ENCODE results near the gene TBC1D1. TPM values are rescaled to one million over a fixed set of nuclear protein-coding genes. Genes with fewer than 3 reads are reported as not detected.
A peak's percentile ranks its signal among the peaks of the same experiment; 100 is the strongest.

TBC1D1 gene
- polyA plus RNA-seq, 1 donor (not counting 4 experiments of a cell fraction or from before 2014, with no cell fraction given) = 32.5 TPM

DNA sequence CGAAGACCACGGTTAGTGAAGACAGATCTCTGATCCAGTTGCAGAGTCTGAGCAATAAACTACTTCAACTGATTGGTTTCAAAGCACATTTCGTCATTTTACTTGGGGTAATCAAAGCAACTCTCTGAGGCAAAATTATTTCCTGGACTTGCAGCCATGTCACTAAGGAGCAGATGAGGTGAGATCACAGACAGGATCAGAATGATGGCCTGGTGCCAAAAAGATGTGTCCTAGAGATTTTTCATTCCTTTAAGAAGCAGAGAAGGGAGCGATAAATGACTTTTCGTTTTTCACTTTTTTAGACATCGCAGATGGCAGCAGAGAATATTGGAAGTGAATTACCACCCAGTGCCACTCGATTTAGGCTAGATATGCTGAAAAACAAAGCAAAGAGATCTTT is 153.2 kb downstream of the TBC1D1 start:
- Histone ChIP-seq H3K79me2 (ENCODE audit: control insufficient read depth, insufficient read depth, low read length) (no peaks in the 10 kb centered on the region), H3K4me2 (ENCODE audit: control insufficient read depth, extremely low read depth, insufficient read depth, low read depth, low read length) (no peak overlapping the region), H3K9me3 (ENCODE audit: control insufficient read depth, low read depth, low read length) (no peaks in the 10 kb centered on the region), H3K4me1 (ENCODE audit: control insufficient read depth, extremely low read depth, insufficient read depth, low read length) (no peaks in the 10 kb centered on the region), H3K9me1 (ENCODE audit: control insufficient read depth, extremely low read depth, insufficient read depth, low read length) (no peaks in the 10 kb centered on the region), H3K36me3 (ENCODE audit: control insufficient read depth in 2 of 2, extremely low read depth in 1 of 2, insufficient read depth in 2 of 2, low read length in 2 of 2) (peaks cover 0 to 2% of the 10 kb centered on the region in 2 experiments), H4K20me1 (ENCODE audit: control insufficient read depth, extremely low read depth, insufficient read depth, low read length) (no peaks in the 10 kb centered on the region), H3K27me3 (ENCODE audit: control insufficient read depth, extremely low read depth, insufficient read depth, low read length) (no peaks in the 10 kb centered on the region), H3K9ac (ENCODE audit: control insufficient read depth, extremely low read depth, insufficient read depth, low read length) (no peak overlapping the region), H3K4me3 (ENCODE audit: control insufficient read depth in 2 of 3, extremely low read depth in 1 of 3, insufficient read depth in 2 of 3, low read depth in 1 of 3, low read length in 3 of 3) (no peak overlapping the region), H2AFZ (ENCODE audit: control insufficient read depth, low read length) (no peak overlapping the region), H3K27ac (ENCODE audit: control insufficient read depth, insufficient read depth, low read length) (no peak overlapping the region)
- no peak for DNase-seq (ENCODE audit: low read depth, low spot score)
- TF ChIP-seq EZH2 (IDR thresholded peaks at IDR 0.05; ENCODE audit: low read length) (no peak), CTCF (optimal IDR thresholded peaks at IDR 0.05 in 1 of 3, IDR thresholded peaks at IDR 0.05 in 1 of 3, conservative IDR thresholded peaks at IDR 0.05 in 1 of 3; ENCODE audit: extremely low read depth in 1 of 3, insufficient read depth in 2 of 3, low read length in 3 of 3) (no peak)
- dilution Hi-C loops (cut with MboI; ENCODE audit: extremely low pct_ligation_motif_present, low sequenced_read_pairs) = no loop called here
- FAIRE-seq = peak; percentile 29

DNA sequence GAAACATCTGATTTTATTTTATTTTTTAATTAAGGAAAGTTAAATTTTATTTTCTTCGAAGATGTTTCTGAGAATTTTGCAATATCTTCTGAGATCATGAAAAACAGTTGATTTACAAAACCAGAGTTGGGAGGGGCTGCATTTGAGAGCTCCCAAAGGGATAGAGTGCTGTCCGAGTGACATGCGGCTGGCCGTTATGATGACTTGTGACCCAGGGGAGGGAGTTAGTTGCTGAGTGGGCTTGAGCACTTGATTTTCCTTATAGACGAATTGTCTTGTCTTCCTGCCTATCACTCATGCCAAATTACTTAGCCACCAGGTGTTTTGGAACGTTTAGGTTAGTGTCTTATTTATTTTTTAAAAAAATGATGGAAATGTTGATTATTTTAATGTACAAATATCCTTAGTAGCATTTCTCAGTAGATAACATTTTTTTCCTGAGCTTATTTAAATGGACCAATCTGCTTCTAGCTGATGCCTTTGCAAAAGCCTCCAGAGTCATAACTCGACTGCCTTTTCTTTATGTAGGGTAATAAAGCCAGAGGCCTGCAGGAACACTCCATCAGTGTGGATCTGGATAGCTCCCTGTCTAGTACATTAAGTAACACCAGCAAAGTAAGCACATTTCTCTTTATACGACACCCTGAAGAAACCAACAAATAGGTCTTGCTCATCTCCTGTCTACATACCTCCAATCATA is 154.6 kb downstream of the TBC1D1 start:
- H3K27me3 ChIP-seq (ENCODE audit: control insufficient read depth, extremely low read depth, insufficient read depth, low read length) = no peaks in the 10 kb centered on the region
- dilution Hi-C loops (cut with MboI; ENCODE audit: extremely low pct_ligation_motif_present, low sequenced_read_pairs) = no loop called here
- no peak for FAIRE-seq

More for the DNA sequence above, 154.6 kb downstream of the TBC1D1 start:
- TF ChIP-seq CTCF (optimal IDR thresholded peaks at IDR 0.05 in 1 of 3, IDR thresholded peaks at IDR 0.05 in 1 of 3, conservative IDR thresholded peaks at IDR 0.05 in 1 of 3; ENCODE audit: extremely low read depth in 1 of 3, insufficient read depth in 2 of 3, low read length in 3 of 3) = no peak
- H3K4me1 ChIP-seq (ENCODE audit: control insufficient read depth, extremely low read depth, insufficient read depth, low read length) = no peaks in the 10 kb centered on the region
- no peak for DNase-seq (ENCODE audit: low read depth, low spot score)
- no peaks in the 10 kb centered on the region for H3K9me1 ChIP-seq (ENCODE audit: control insufficient read depth, extremely low read depth, insufficient read depth, low read length)
- H4K20me1 ChIP-seq (ENCODE audit: control insufficient read depth, extremely low read depth, insufficient read depth, low read length) = no peaks in the 10 kb centered on the region
- no peaks in the 10 kb centered on the region for H3K79me2 ChIP-seq (ENCODE audit: control insufficient read depth, insufficient read depth, low read length)
- no peaks in the 10 kb centered on the region for H3K9me3 ChIP-seq (ENCODE audit: control insufficient read depth, low read depth, low read length)
- no peak overlapping the region for H3K4me3 ChIP-seq (ENCODE audit: control insufficient read depth in 2 of 3, extremely low read depth in 1 of 3, insufficient read depth in 2 of 3, low read depth in 1 of 3, low read length in 3 of 3)
- H3K27ac ChIP-seq (ENCODE audit: control insufficient read depth, insufficient read depth, low read length) = no peak overlapping the region
- H3K36me3 ChIP-seq (ENCODE audit: control insufficient read depth in 2 of 2, extremely low read depth in 1 of 2, insufficient read depth in 2 of 2, low read length in 2 of 2) = peaks cover 0 to 2% of the 10 kb centered on the region in 2 experiments
- H3K9ac ChIP-seq (ENCODE audit: control insufficient read depth, extremely low read depth, insufficient read depth, low read length) = no peak overlapping the region
- no peak overlapping the region for H3K4me2 ChIP-seq (ENCODE audit: control insufficient read depth, extremely low read depth, insufficient read depth, low read depth, low read length)
- no peak overlapping the region for H2AFZ ChIP-seq (ENCODE audit: control insufficient read depth, low read length)

All from keratinocyte (primary cell).